HG03432 (cell line): ENCODE data around the gene TGFB1.
"Not testable (repeated sequence)": the region's sequence is repeated elsewhere in the genome, so short reads cannot be mapped to it uniquely, and the experiment has no call there.

Experiments used
- ATAC-seq: cut with Tn5 transposase; IDR thresholded peaks from one replicate; pipeline ENCODE4 v1.9.1; 2021; ENCODE audit warnings: mild to moderate bottlenecking, moderate library complexity; ENCODE audit not compliant: unreplicated experiment

Gene TGFB1

GRCh38 chr19:41304706-41305483 lies 48.8 kb downstream of the TGFB1 start:
- no peak for ATAC-seq

- no peak for ATAC-seq
Measured at GRCh38 chr19:41303954-41304353, 49.8 kb downstream of the TGFB1 start.

- peak; percentile 47 for ATAC-seq
Measured at GRCh38 chr19:41302624-41303351, 50.9 kb downstream of the TGFB1 start.

GRCh38 chr19:41300555-41300954 lies 53.2 kb downstream of the TGFB1 start:
- ATAC-seq: no peak

- no peak for ATAC-seq
Measured at GRCh38 chr19:41299755-41300089, 54.0 kb downstream of the TGFB1 start.

- ATAC-seq: no peak
Measured at GRCh38 chr19:41299046-41299754, 54.5 kb downstream of the TGFB1 start.

- no peak for ATAC-seq
Measured at GRCh38 chr19:41298348-41298964, 55.3 kb downstream of the TGFB1 start.

- peak; percentile 71 for ATAC-seq
Measured at GRCh38 chr19:41297628-41298347, 55.9 kb downstream of the TGFB1 start.

GRCh38 chr19:41296433-41296871 lies 57.3 kb downstream of the TGFB1 start:
- no peak for ATAC-seq

GRCh38 chr19:41295499-41295898 lies 58.2 kb downstream of the TGFB1 start:
- no peak for ATAC-seq

- no peak for ATAC-seq
Measured at GRCh38 chr19:41294393-41294792, 59.3 kb downstream of the TGFB1 start.

GRCh38 chr19:41289814-41290213 lies 63.9 kb downstream of the TGFB1 start:
- not testable (repeated sequence) for ATAC-seq

GRCh38 chr19:41288673-41289530 lies 64.8 kb downstream of the TGFB1 start:
- no peak for ATAC-seq
